ENCODE results near the gene POM121C. TPM values are rescaled to one million over a fixed set of nuclear protein-coding genes. Genes with fewer than 3 reads are reported as not detected.
"Not testable (repeated sequence)": the region's sequence is repeated elsewhere in the genome, so short reads cannot be mapped to it uniquely, and the experiment has no call there.

The POM121C gene
- total RNA-seq, 6 donors from 2014 or later, result 21.7 to 102 (median 36.8) TPM

- 78 to 85% methylated on average over 2 of the region's 2 CpGs for WGBS, 2 donors
- H3K4me1 ChIP-seq; ATAC-seq (ENCODE audit: low FRiP score in 2 of 2); H3K27me3 ChIP-seq; H3K4me3 ChIP-seq; H3K27ac ChIP-seq; DNase-seq; H3K9me3 ChIP-seq: not testable (repeated sequence)
- peaks cover 4 to 46% (median 14%) of the 10 kb centered on the region in 4 donors for H3K36me3 ChIP-seq
These were observed 32.7 kb upstream of the POM121C start for GRCh38 chr7:75518842-75519241.

GRCh38 chr7:75509033-75509432 is 22.9 kb upstream of the POM121C start:
- not testable (repeated sequence) for H3K4me1 ChIP-seq; H3K4me3 ChIP-seq; H3K9me3 ChIP-seq; H3K27ac ChIP-seq; DNase-seq; ATAC-seq (ENCODE audit: low FRiP score in 2 of 2); H3K27me3 ChIP-seq
- WGBS, 2 donors, result 100% methylated on average over 2 of the region's 4 CpGs; no CpG with 5 or more reads in 1 of the 2 donors
- H3K36me3 ChIP-seq, result peaks cover 3 to 10% (median 4%) of the 10 kb centered on the region in 4 donors

- not testable (repeated sequence) for ATAC-seq (ENCODE audit: low FRiP score in 2 of 2)
These were observed 5.9 kb upstream of the POM121C start, which contains the start of gene SPDYE5 for GRCh38 chr7:75492020-75492419. TSS of gene SPDYE5 (plus strand) at chr7:75492320. CDS start at chr7:75494048, 1,728 bp downstream.

DNA sequence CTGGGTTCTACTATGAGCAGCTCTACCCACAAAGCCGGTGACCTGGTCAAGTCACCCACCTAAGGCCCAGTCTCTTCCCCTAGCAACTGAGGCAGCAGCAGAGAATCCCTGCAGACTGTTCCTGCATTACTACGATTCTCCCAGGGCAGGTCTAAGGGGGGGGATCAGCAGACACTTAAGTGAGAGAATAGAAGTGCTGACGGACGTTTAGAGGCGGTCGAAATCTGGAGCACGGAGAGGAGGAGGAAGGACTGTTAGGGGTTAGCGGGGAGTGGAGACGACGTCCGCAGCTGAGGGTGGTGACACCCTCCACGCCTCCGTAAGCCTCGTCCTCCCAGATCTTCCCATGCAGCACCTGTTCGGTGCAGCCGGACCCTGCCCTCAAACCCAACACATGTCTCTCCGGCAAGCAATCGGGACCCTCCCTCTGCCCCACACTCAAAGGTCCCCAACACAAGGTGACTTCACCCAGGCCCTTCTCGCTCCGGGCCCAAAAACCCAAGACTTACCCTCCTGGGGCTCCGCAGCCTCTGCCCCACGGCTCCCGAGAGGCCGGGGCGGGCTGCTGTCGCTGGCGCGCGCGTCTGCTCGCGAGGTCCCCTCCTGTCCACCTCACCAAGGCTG is 632 bp downstream of the POM121C start:
- not testable (repeated sequence) for H3K36me3 ChIP-seq; H3K4me1 ChIP-seq; DNase-seq; H3K9me3 ChIP-seq; ATAC-seq (ENCODE audit: low FRiP score in 2 of 2); H3K27me3 ChIP-seq
- 3 to 4% methylated on average over 17 to 31 of the region's 32 CpGs for WGBS, 2 donors
- Histone ChIP-seq H3K4me3 (peak overlapping the region; percentile 70 to 84 (median 76)), H3K27ac (peak overlapping the region; percentile 81 to 88 (median 87))

More at GRCh38 chr7:75492020-75492419, 5.9 kb upstream of the POM121C start, which contains the start of gene SPDYE5:
- H3K4me1 ChIP-seq, H3K27ac ChIP-seq, DNase-seq, H3K27me3 ChIP-seq, H3K4me3 ChIP-seq, H3K36me3 ChIP-seq, H3K9me3 ChIP-seq: not testable (repeated sequence)
- WGBS, 2 donors, result 77 to 83% methylated on average over 5 of the region's 6 CpGs

- not testable (repeated sequence) for H3K27ac ChIP-seq; ATAC-seq (ENCODE audit: low FRiP score in 2 of 2); H3K27me3 ChIP-seq; H3K9me3 ChIP-seq; DNase-seq; H3K36me3 ChIP-seq; H3K4me1 ChIP-seq; H3K4me3 ChIP-seq
These were observed 5.8 kb downstream of the POM121C start for GRCh38 chr7:75480313-75480712.

- not testable (repeated sequence) for DNase-seq; ATAC-seq (ENCODE audit: low FRiP score in 2 of 2); H3K27ac ChIP-seq
These were observed 8.6 kb downstream of the POM121C start for GRCh38 chr7:75477457-75477856.

GRCh38 chr7:75470166-75470565 is 15.9 kb downstream of the POM121C start:
- H3K4me3 ChIP-seq; H3K27me3 ChIP-seq; DNase-seq; H3K9me3 ChIP-seq; H3K27ac ChIP-seq; H3K4me1 ChIP-seq; ATAC-seq (ENCODE audit: low FRiP score in 2 of 2): not testable (repeated sequence)
- peaks cover 0 to 39% (median 12%) of the 10 kb centered on the region in 4 donors for H3K36me3 ChIP-seq
- WGBS, 2 donors, result 89 to 100% methylated on average over 3 of the region's 4 CpGs

More at GRCh38 chr7:75477457-75477856, 8.6 kb downstream of the POM121C start:
- H3K36me3 ChIP-seq, result peaks cover 0 to 29% (median 9%) of the 10 kb centered on the region in 4 donors
- not testable (repeated sequence) for H3K4me3 ChIP-seq, H3K27me3 ChIP-seq, H3K9me3 ChIP-seq, H3K4me1 ChIP-seq

- not testable (repeated sequence) for H3K4me3 ChIP-seq; ATAC-seq (ENCODE audit: low FRiP score in 2 of 2); H3K9me3 ChIP-seq; DNase-seq; H3K4me1 ChIP-seq; H3K27me3 ChIP-seq; H3K36me3 ChIP-seq; H3K27ac ChIP-seq
- WGBS, 2 donors, result 50 to 60% methylated on average over 1 of the region's 5 CpGs
These were observed 25.6 kb downstream of the POM121C start for GRCh38 chr7:75460541-75460940.

DNA sequence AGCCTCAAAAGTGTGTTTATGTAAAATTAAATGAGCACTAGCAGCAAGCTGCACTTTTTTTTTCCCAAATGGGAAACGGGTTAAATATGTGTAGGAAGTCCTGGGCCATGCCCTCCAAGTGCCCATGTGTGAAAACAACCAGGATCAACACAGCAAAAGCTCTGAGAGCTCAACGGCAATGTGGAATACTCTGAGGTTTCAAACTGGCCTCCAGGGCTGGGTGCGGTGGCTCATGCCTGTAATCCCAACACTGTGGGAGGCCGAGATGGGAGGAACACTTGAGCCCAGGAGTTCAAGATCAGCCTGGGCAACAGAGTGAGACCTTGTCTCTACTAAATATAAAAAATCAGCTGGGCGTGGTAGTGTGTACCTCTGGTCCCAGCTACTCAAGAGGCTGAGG is 28.1 kb downstream of the POM121C start:
- H3K36me3 ChIP-seq; H3K27me3 ChIP-seq; H3K4me3 ChIP-seq; H3K27ac ChIP-seq; H3K9me3 ChIP-seq; H3K4me1 ChIP-seq; DNase-seq; ATAC-seq (ENCODE audit: low FRiP score in 2 of 2): not testable (repeated sequence)
- WGBS, 2 donors, result no CpG with 5 or more reads among the region's 5 CpGs

- not testable (repeated sequence) for H3K27me3 ChIP-seq, H3K4me1 ChIP-seq, H3K4me3 ChIP-seq, H3K36me3 ChIP-seq, H3K9me3 ChIP-seq, DNase-seq, H3K27ac ChIP-seq
- ATAC-seq (ENCODE audit: low FRiP score in 2 of 2), result peak in 1 of 2 donors; percentile 36
- 30 to 87% methylated on average over 5 to 9 of the region's 10 CpGs for WGBS, 2 donors
These were observed 29.7 kb downstream of the POM121C start for GRCh38 chr7:75456403-75456802.

Data from upper lobe of left lung (tissue), 6 donors.